Mesendoderm (in vitro differentiated cells): ENCODE measurements around the gene CCDC6.

ENCODE experiments used
- DNase-seq: peaks from one replicate; pipeline ENCODE4 v3.0.0; 2013
- H2AK5ac ChIP-seq: 2 replicates; pipeline ENCODE4 v1.6.1; 2013; ENCODE audit warnings: low read length, inconsistent platforms
- H2BK120ac ChIP-seq: 2 replicates; pipeline ENCODE4 v1.6.1; 2013; ENCODE audit warnings: low read depth, mild to moderate bottlenecking, low read length, moderate library complexity, mixed read lengths
- H2BK15ac ChIP-seq: replicated peaks from 2 replicates; pipeline ENCODE4 v1.6.1; 2013; ENCODE audit warnings: low read depth, mild to moderate bottlenecking, moderate library complexity
- H2BK5ac ChIP-seq: 2 replicates; pipeline ENCODE4 v1.6.1; 2013; ENCODE audit warnings: low read length, inconsistent platforms
- H3K18ac ChIP-seq: 2 replicates; pipeline ENCODE4 v1.6.1; 2013; ENCODE audit warnings: mild to moderate bottlenecking, low read length, mixed read lengths
- H3K23ac ChIP-seq: one replicate; pipeline ENCODE4 v1.6.1; 2013; ENCODE audit warnings: low read length
- H3K27ac ChIP-seq: 2 replicates; pipeline ENCODE4 v1.5.1; 2013; ENCODE audit warnings: low read depth, mild to moderate bottlenecking, inconsistent platforms, low read length, moderate library complexity
- H3K27me3 ChIP-seq: 2 replicates; pipeline ENCODE4 v1.6.1; 2013; ENCODE audit warnings: low read length, control low read depth, mild to moderate bottlenecking, inconsistent platforms; ENCODE audit not compliant: insufficient read depth, poor library complexity
- H3K36me3 ChIP-seq: 2 replicates; pipeline ENCODE4 v1.6.1; 2013; ENCODE audit warnings: low read length, inconsistent platforms; ENCODE audit not compliant: control insufficient read depth, insufficient read depth
- H3K4ac ChIP-seq: one replicate; pipeline ENCODE4 v1.6.1; 2013; ENCODE audit warnings: low read depth, mild to moderate bottlenecking, low read length, moderate library complexity
- H3K4me1 ChIP-seq: 2 replicates; pipeline ENCODE4 v1.6.1; 2013; ENCODE audit warnings: low read depth, low read length, inconsistent platforms; ENCODE audit not compliant: control insufficient read depth
- H3K4me2 ChIP-seq: 2 replicates; pipeline ENCODE4 v1.6.1; 2013; ENCODE audit warnings: low read length
- H3K4me3 ChIP-seq: 2 replicates; pipeline ENCODE4 v1.5.1; 2013; ENCODE audit warnings: mild to moderate bottlenecking, low read length
- H3K56ac ChIP-seq: one replicate; pipeline ENCODE4 v1.6.1; 2013; ENCODE audit warnings: low read length
- H3K79me1 ChIP-seq: 2 replicates; pipeline ENCODE4 v1.6.1; 2013; ENCODE audit warnings: low read length, inconsistent platforms
- H3K79me2 ChIP-seq: 2 replicates; pipeline ENCODE4 v1.6.1; 2013; ENCODE audit warnings: mild to moderate bottlenecking, low read length; ENCODE audit not compliant: control insufficient read depth, insufficient read depth
- H3K9ac ChIP-seq: 2 replicates; pipeline ENCODE4 v1.6.1; 2013; ENCODE audit warnings: low read length, inconsistent platforms
- H4K5ac ChIP-seq: one replicate; pipeline ENCODE4 v1.6.1; 2013; ENCODE audit warnings: low read length
- H4K8ac ChIP-seq: one replicate; pipeline ENCODE4 v1.6.1; 2013; ENCODE audit warnings: low read depth, mild to moderate bottlenecking, control low read depth, low read length, moderate library complexity
- WGBS: extraction: QIAGEN DNeasy Blood & Tissue Kit; methylation state at CpG from one replicate; pipeline ENCODE4 v1.1.7; 2013; ENCODE audit warnings: low lambda C conversion rate, missing lambda C conversion rate; ENCODE audit not compliant: insufficient coverage; ENCODE audit errors: extremely low coverage; 5-methylcytosine and 5-hydroxymethylcytosine counted together

CCDC6 gene

GRCh38 chr10:59894114-59894513 lies 12.2 kb downstream of the CCDC6 start:
- no peak overlapping the region for H3K18ac ChIP-seq
- no CpG with 5 or more reads among the region's 4 CpGs for WGBS
- H3K27me3 ChIP-seq = no peaks in the 10 kb centered on the region
- H3K36me3 ChIP-seq = no peaks in the 10 kb centered on the region
- H4K5ac ChIP-seq = no peak overlapping the region
- H2BK15ac ChIP-seq = no peak overlapping the region
- no peak overlapping the region for H3K56ac ChIP-seq
- H3K4me3 ChIP-seq = no peak overlapping the region
- peaks cover 6% of the 10 kb centered on the region for H3K4me1 ChIP-seq
- H3K79me1 ChIP-seq = peaks cover 27% of the 10 kb centered on the region
- DNase-seq = no peak
- H4K8ac ChIP-seq = no peak overlapping the region
- no peak overlapping the region for H3K4ac ChIP-seq
- H2BK5ac ChIP-seq = no peak overlapping the region
- peaks cover 71% of the 10 kb centered on the region for H3K79me2 ChIP-seq
- no peak overlapping the region for H3K27ac ChIP-seq
- H3K4me2 ChIP-seq = no peak overlapping the region
- no peak overlapping the region for H3K9ac ChIP-seq
- H3K23ac ChIP-seq = no peak overlapping the region
- no peak overlapping the region for H2BK120ac ChIP-seq
- H2AK5ac ChIP-seq = no peak overlapping the region

- H3K23ac ChIP-seq = no peak overlapping the region
- H3K4me2 ChIP-seq = no peak overlapping the region
- no peak overlapping the region for H3K9ac ChIP-seq
- no peak overlapping the region for H4K8ac ChIP-seq
- no peak overlapping the region for H2BK15ac ChIP-seq
- WGBS = no CpG with 5 or more reads among the region's 3 CpGs
- H3K4me3 ChIP-seq = no peak overlapping the region
- H2AK5ac ChIP-seq = no peak overlapping the region
- H2BK5ac ChIP-seq = no peak overlapping the region
- no peak overlapping the region for H3K4ac ChIP-seq
- H3K27me3 ChIP-seq = no peaks in the 10 kb centered on the region
- peaks cover 26% of the 10 kb centered on the region for H3K79me1 ChIP-seq
- no peaks in the 10 kb centered on the region for H3K36me3 ChIP-seq
- H2BK120ac ChIP-seq = no peak overlapping the region
- DNase-seq = no peak
- H3K56ac ChIP-seq = no peak overlapping the region
- no peak overlapping the region for H3K27ac ChIP-seq
- H3K79me2 ChIP-seq = peaks cover 71% of the 10 kb centered on the region
- no peak overlapping the region for H3K18ac ChIP-seq
- no peak overlapping the region for H4K5ac ChIP-seq
- H3K4me1 ChIP-seq = peaks cover 3% of the 10 kb centered on the region
Measured at GRCh38 chr10:59892697-59893096, 13.7 kb downstream of the CCDC6 start.

- Histone ChIP-seq H3K23ac (no peak overlapping the region), H3K9ac (no peak overlapping the region), H2AK5ac (no peak overlapping the region), H2BK120ac (no peak overlapping the region), H3K27me3 (no peaks in the 10 kb centered on the region), H2BK5ac (no peak overlapping the region), H2BK15ac (no peak overlapping the region), H3K79me1 (peaks cover 28% of the 10 kb centered on the region), H3K36me3 (no peaks in the 10 kb centered on the region), H4K8ac (no peak overlapping the region), H3K56ac (no peak overlapping the region), H3K4me2 (no peak overlapping the region), H3K27ac (no peak overlapping the region), H4K5ac (no peak overlapping the region), H3K4me3 (no peak overlapping the region), H3K18ac (no peak overlapping the region), H3K4ac (no peak overlapping the region), H3K79me2 (peaks cover 75% of the 10 kb centered on the region), H3K4me1 (peaks cover 5% of the 10 kb centered on the region)
- WGBS = no CpG with 5 or more reads among the region's 4 CpGs
- DNase-seq = no peak
Measured at GRCh38 chr10:59891936-59892335, 14.4 kb downstream of the CCDC6 start.

- H3K79me1 ChIP-seq = peaks cover 28% of the 10 kb centered on the region
- no peak overlapping the region for H3K56ac ChIP-seq
- no peak overlapping the region for H3K4ac ChIP-seq
- H2BK15ac ChIP-seq = no peak overlapping the region
- H3K4me1 ChIP-seq = peaks cover 6% of the 10 kb centered on the region
- no peak overlapping the region for H3K9ac ChIP-seq
- no peak overlapping the region for H4K5ac ChIP-seq
- H2BK5ac ChIP-seq = no peak overlapping the region
- H3K79me2 ChIP-seq = peaks cover 75% of the 10 kb centered on the region
- no peak overlapping the region for H4K8ac ChIP-seq
- no peaks in the 10 kb centered on the region for H3K27me3 ChIP-seq
- no peak overlapping the region for H3K4me3 ChIP-seq
- no peak overlapping the region for H3K27ac ChIP-seq
- H3K18ac ChIP-seq = no peak overlapping the region
- H3K36me3 ChIP-seq = no peaks in the 10 kb centered on the region
- no peak overlapping the region for H3K23ac ChIP-seq
- H3K4me2 ChIP-seq = no peak overlapping the region
- H2AK5ac ChIP-seq = no peak overlapping the region
- H2BK120ac ChIP-seq = no peak overlapping the region
- no peak for DNase-seq
- no CpG with 5 or more reads among the region's 3 CpGs for WGBS
Measured at GRCh38 chr10:59891349-59891748, 15.0 kb downstream of the CCDC6 start.

GRCh38 chr10:59888781-59889435 lies 17.4 kb downstream of the CCDC6 start:
- Histone ChIP-seq H2BK15ac (no peak overlapping the region), H3K4me2 (no peak overlapping the region), H3K4ac (no peak overlapping the region), H3K36me3 (no peaks in the 10 kb centered on the region), H3K56ac (no peak overlapping the region), H2BK120ac (no peak overlapping the region), H3K27ac (no peak overlapping the region), H3K4me3 (no peak overlapping the region), H4K8ac (no peak overlapping the region), H3K9ac (no peak overlapping the region), H3K79me2 (peaks cover 65% of the 10 kb centered on the region), H4K5ac (no peak overlapping the region), H3K27me3 (no peaks in the 10 kb centered on the region), H3K4me1 (peaks cover 5% of the 10 kb centered on the region), H3K23ac (no peak overlapping the region), H3K18ac (no peak overlapping the region), H3K79me1 (peaks cover 19% of the 10 kb centered on the region), H2AK5ac (no peak overlapping the region), H2BK5ac (no peak overlapping the region)
- no CpG with 5 or more reads among the region's 4 CpGs for WGBS
- DNase-seq = no peak
